Heart left ventricle (tissue), 16 donors: ENCODE measurements around the gene PLCXD3. TPM values are rescaled to one million over a fixed set of nuclear protein-coding genes. Genes with fewer than 3 reads are reported as not detected.
A peak's percentile ranks its signal among the peaks of the same experiment; 100 is the strongest.

Source experiments
- ATAC-seq, 4 donors: fragments of 200-7000 bp; cut with Tn5 transposase; one replicate each; pipeline ENCODE4 v1.9.1; 2020 to 2022; ENCODE audit warnings: moderate library complexity in 4 of 4, mild to moderate bottlenecking in 3 of 4, moderate number of reproducible peaks in 1 of 4
- DNase-seq, 5 donors: peaks; one replicate each; pipeline ENCODE4 v3.0.0-alpha.2; 2020
- H3K27ac ChIP-seq, 12 donors: fragments of 200-600 bp; sonication (generic) in 4 of 12; one replicate each; pipeline versions ENCODE4 v1.5.0 to v1.8.0; 2016 to 2022; ENCODE audit warnings: mild to moderate bottlenecking in 2 of 12
- H3K27me3 ChIP-seq, 9 donors: fragments of 200-600 bp; sonication (generic) in 2 of 9; one replicate each; pipeline versions ENCODE4 v1.5.1 to v1.8.0; 2016 to 2022; ENCODE audit warnings: mild to moderate bottlenecking in 3 of 9
- H3K36me3 ChIP-seq, 9 donors: fragments of 200-600 bp; sonication (generic) in 2 of 9; one replicate each; pipeline versions ENCODE4 v1.5.0 to v1.8.0; 2018 to 2022; ENCODE audit warnings: mild to moderate bottlenecking in 2 of 9
- H3K4me1 ChIP-seq, 12 donors: fragments of 200-600 bp; sonication (generic) in 4 of 12; one replicate each; pipeline versions ENCODE4 v1.5.0 to v1.8.0; 2016 to 2022; ENCODE audit warnings: mild to moderate bottlenecking in 3 of 12
- H3K4me3 ChIP-seq, 12 donors: fragments of 200-600 bp; sonication (generic) in 4 of 12; one replicate each; pipeline versions ENCODE4 v1.5.0 to v1.8.0; 2017 to 2022; ENCODE audit warnings: mild to moderate bottlenecking in 9 of 12, moderate library complexity in 4 of 12
- H3K9me3 ChIP-seq, 12 donors: fragments of 200-600 bp; sonication (generic) in 4 of 12; one replicate each; pipeline versions ENCODE4 v1.5.0 to v1.8.0; 2016 to 2022; ENCODE audit warnings: mild to moderate bottlenecking in 1 of 12
- CTCF ChIP-seq, 12 donors: fragments of 200-600 bp; sonication (generic) in 4 of 12; IDR thresholded peaks; one replicate each; pipeline versions ENCODE4 v1.5.0 to v1.8.0; 2018 to 2022; ENCODE audit warnings: antibody characterized with exemption in 12 of 12, mild to moderate bottlenecking in 5 of 12
- POLR2A ChIP-seq, 2 donors: fragments of 450-650 bp; IDR thresholded peaks; one replicate each; pipeline ENCODE4 v1.6.1; 2017; ENCODE audit warnings: antibody characterized with exemption in 2 of 2, mild to moderate bottlenecking in 2 of 2, moderate library complexity in 2 of 2
- WGBS, 4 donors: extraction: QIAGEN DNeasy Blood & Tissue Kit in 2 of 4; methylation state at CpG; one replicate each; pipeline versions ENCODE4 v1.1.5 to v1.1.7; 2013 to 2018; 5-methylcytosine and 5-hydroxymethylcytosine counted together
- intact Hi-C, 10 donors: fragments of 100-400 bp; cut with DNase I; formaldehyde crosslinking; loops; one replicate each; pipeline versions ENCODE4 v1.11.1 to v1.14.2; 2022
- polyA plus RNA-seq, 2 donors: library from polyadenylated mRNA; stranded (reverse); fragments of 200-250 nt; gene quantifications; one replicate each; pipeline ENCODE4 v1.2.3, GENCODE V29; 2013
- total RNA-seq, 9 donors: library from RNA; depleted of rRNA in 2 of 9; stranded (reverse); fragments of >200 nt in 2 of 9; fragmentation: NEBNext Ultra II Directional in 3 of 9; extraction: Animal tissue kit (Norgen Biotek cat#: 25700) in 3 of 9; gene quantifications; one replicate each; pipeline versions ENCODE4 v1.1.0 to v1.2.4, GENCODE V29; 2016 to 2023
- donor health status: ischemic (EF 13 %, LVEDD 7.1; RV severe dilation, severe dysfunction).
- donor health status: healthy with polysubstance abuse.
- donor health status: DM: no; HTN: yes; CAD: no.
- donor health status: DM: no; HTN: no; CAD: no.
- donor health status: ischemic (EF 25% LVEDD 6.9; RV normal size, moderate dysfunction).
- donor health status: ischemic (EF 25% LVEDD 5.7; RV mildly dilated, moderate dysfunction).
- donor health status: healthy.
- donor health status: DM: yes; HTN: yes; CAD: no.
- donor health status: ischemic (EF 35%, LVEDD 5.7; RV mildly dilated, moderate dysfunction).
- donor health status: nonischemic (EF 11% LVEDD 7.7; RV severe dilation, severe dysfunction).
- donor health status: DM: yes; HTN: yes; CAD: no.
- donor health status: PGD.
- donor health status: ischemic (EF 29% LVEDD 5.4; RV normal size, mild dysfunction).
- donor health status: nonischemic (EF 23%, LVEDD 6.1; RV moderate dilation, normal function).

The PLCXD3 gene
- total and polyA plus RNA-seq, 11 donors = 30.1 to 107 (median 62.5) TPM

GRCh38 chr5:41270423-41271251 is 239.8 kb downstream of the PLCXD3 start:
- no peaks in the 10 kb centered on the region for H3K27me3 ChIP-seq
- peaks cover 0 to 15% (median 5%) of the 10 kb centered on the region in 12 donors for H3K4me1 ChIP-seq
- no peaks in the 10 kb centered on the region for H3K36me3 ChIP-seq
- H3K4me3 ChIP-seq = peak overlapping the region in 2 of 12 donors; percentile 4 to 16
- H3K9me3 ChIP-seq = no peaks in the 10 kb centered on the region
- H3K27ac ChIP-seq = peak overlapping the region in 10 of 12 donors; percentile 1 to 47 (median 26)
- TF ChIP-seq POLR2A (IDR thresholded peaks at IDR 0.05) (no peak), CTCF (IDR thresholded peaks at IDR 0.05) (peak; percentile 44 to 85 (median 74))
- ATAC-seq (peak; percentile 88 to 97 (median 94)), DNase-seq (peak in 3 of 5 donors; percentile 43 to 57 (median 50))
- intact Hi-C loops = loop anchor here (2.0 to 10.0 kb wide), 10 partner anchors 247 to 572 kb away; no protein-coding TSS in a partner anchor
- WGBS, 4 donors = 20 to 27% (median 24%) methylated on average over 2 of the region's 2 CpGs

GRCh38 chr5:41268894-41269293 is 241.5 kb downstream of the PLCXD3 start:
- TF ChIP-seq POLR2A (IDR thresholded peaks at IDR 0.05) (no peak), CTCF (IDR thresholded peaks at IDR 0.05) (no peak)
- H3K27me3 ChIP-seq = no peaks in the 10 kb centered on the region
- DNase-seq (no peak), ATAC-seq (no peak)
- H3K27ac ChIP-seq = no peak overlapping the region
- no peak overlapping the region for H3K4me3 ChIP-seq
- 91 to 100% (median 96%) methylated on average over 1 of the region's 1 CpG for WGBS, 4 donors
- intact Hi-C loops = loop anchor here in 8 of 10 donors (5.0 to 10.0 kb wide), 7 partner anchors 67 to 566 kb away; partner anchors contain the start of gene C7 (in 6 of the 8)
- no peaks in the 10 kb centered on the region for H3K36me3 ChIP-seq
- H3K9me3 ChIP-seq = no peaks in the 10 kb centered on the region
- peaks cover 0 to 23% (median 15%) of the 10 kb centered on the region in 12 donors for H3K4me1 ChIP-seq

- Histone ChIP-seq H3K27ac (no peak overlapping the region), H3K4me3 (no peak overlapping the region), H3K4me1 (peaks cover 0 to 30% (median 19%) of the 10 kb centered on the region in 12 donors), H3K36me3 (no peaks in the 10 kb centered on the region), H3K27me3 (no peaks in the 10 kb centered on the region), H3K9me3 (no peaks in the 10 kb centered on the region)
- ATAC-seq (no peak), DNase-seq (no peak)
- WGBS, 4 donors = 70 to 81% (median 79%) methylated on average over 2 of the region's 2 CpGs
- intact Hi-C loops = loop anchor here in 8 of 10 donors (5.0 to 10.0 kb wide), 7 partner anchors 64 to 568 kb away; partner anchors contain the start of gene C7 (in 6 of the 8)
- TF ChIP-seq CTCF (IDR thresholded peaks at IDR 0.05) (no peak), POLR2A (IDR thresholded peaks at IDR 0.05) (no peak)
Measured at GRCh38 chr5:41266377-41266776, 244.0 kb downstream of the PLCXD3 start.

GRCh38 chr5:41264019-41264418 is 246.4 kb downstream of the PLCXD3 start:
- peak overlapping the region; percentile 12 to 51 (median 40) for H3K27ac ChIP-seq
- WGBS, 4 donors = 3 to 14% (median 8%) methylated on average over 3 of the region's 3 CpGs
- H3K4me1 ChIP-seq = peaks cover 0 to 23% (median 16%) of the 10 kb centered on the region in 12 donors
- H3K4me3 ChIP-seq = no peak overlapping the region
- intact Hi-C loops = loop anchor here in 8 of 10 donors (5.0 to 10.0 kb wide), 6 partner anchors 69 to 571 kb away; partner anchors contain the start of gene C7 (in 5 of the 8)
- H3K27me3 ChIP-seq = no peaks in the 10 kb centered on the region
- no peaks in the 10 kb centered on the region for H3K9me3 ChIP-seq
- ATAC-seq (peak; percentile 70 to 92 (median 82)), DNase-seq (no peak)
- TF ChIP-seq CTCF (IDR thresholded peaks at IDR 0.05) = no peak
- TF ChIP-seq POLR2A (IDR thresholded peaks at IDR 0.05) = no peak
- H3K36me3 ChIP-seq = no peaks in the 10 kb centered on the region
